HUES64 (cell line): ENCODE data around the gene PHACTR1.
"Not testable (repeated sequence)": the region's sequence is repeated elsewhere in the genome, so short reads cannot be mapped to it uniquely, and the experiment has no call there.

Source experiments
- H3K27ac ChIP-seq: 2 replicates; pipeline ENCODE4 v1.7.0; 2013; ENCODE audit warnings: low read depth, low read length, inconsistent platforms
- H3K27me3 ChIP-seq: 2 replicates; pipeline ENCODE4 v1.6.1; 2013; ENCODE audit warnings: mild to moderate bottlenecking, low read length; ENCODE audit not compliant: insufficient read depth
- H3K36me3 ChIP-seq: 2 replicates; pipeline ENCODE4 v1.6.1; 2013; ENCODE audit warnings: mild to moderate bottlenecking, low read length; ENCODE audit not compliant: insufficient read depth
- H3K4me1 ChIP-seq: 2 replicates; pipeline ENCODE4 v1.6.1; 2013; ENCODE audit warnings: mild to moderate bottlenecking, low read length, moderate library complexity; ENCODE audit not compliant: insufficient read depth
- H3K4me3 ChIP-seq: 2 replicates; pipeline ENCODE4 v1.5.1; 2013; ENCODE audit warnings: mild to moderate bottlenecking, low read length, moderate library complexity
- H3K9ac ChIP-seq: 2 replicates; pipeline ENCODE4 v1.6.1; 2013; ENCODE audit warnings: mild to moderate bottlenecking, low read depth, low read length
- H3K9me3 ChIP-seq: 2 replicates; pipeline ENCODE4 v1.6.1; 2013; ENCODE audit warnings: low read depth, low read length; ENCODE audit not compliant: insufficient read depth
- WGBS: fragments of 150-250, 120-280 bp; methylation state at CpG from one replicate; pipeline ENCODE4 v1.1.7; 2013; ENCODE audit warnings: missing lambda C conversion rate; 5-methylcytosine and 5-hydroxymethylcytosine counted together

The PHACTR1 gene

GRCh38 chr6:12929678-12930077, 213.1 kb downstream of the PHACTR1 start:
- H3K27me3 ChIP-seq, result no peaks in the 10 kb centered on the region
- H3K4me3 ChIP-seq, result no peak overlapping the region
- H3K4me1 ChIP-seq, result peaks cover 15% of the 10 kb centered on the region; the same call in 1 of the 2 replicates
- no peak overlapping the region for H3K27ac ChIP-seq
- no peaks in the 10 kb centered on the region for H3K9me3 ChIP-seq
- H3K36me3 ChIP-seq, result no peaks in the 10 kb centered on the region
- 93% methylated on average over 2 of the region's 2 CpGs for WGBS
- no peak overlapping the region for H3K9ac ChIP-seq

DNA sequence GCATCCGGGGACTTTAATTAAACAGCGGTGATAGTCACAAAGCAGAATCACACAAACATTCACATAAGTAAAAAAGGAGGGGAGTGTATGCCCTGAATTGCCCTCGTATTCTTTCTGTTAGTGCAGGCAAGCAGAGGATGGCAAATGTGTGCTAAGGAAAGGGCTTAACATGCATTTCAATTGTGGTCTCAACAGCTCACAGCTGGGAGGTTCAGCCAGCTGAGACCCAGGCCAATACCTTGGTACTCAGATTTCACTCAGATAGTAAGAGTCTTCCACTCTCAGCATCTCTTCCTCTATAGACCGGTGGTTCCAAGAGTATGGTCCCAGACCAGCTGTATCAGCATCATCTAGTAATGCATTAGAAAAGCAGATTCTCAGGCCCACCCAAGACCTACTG, 215.1 kb downstream of the PHACTR1 start:
- Histone ChIP-seq H3K27ac (no peak overlapping the region), H3K4me1 (peaks cover 15% of the 10 kb centered on the region; the same call in 1 of the 2 replicates), H3K4me3 (no peak overlapping the region), H3K36me3 (no peaks in the 10 kb centered on the region), H3K27me3 (no peaks in the 10 kb centered on the region), H3K9me3 (no peaks in the 10 kb centered on the region), H3K9ac (no peak overlapping the region)
- 67% methylated on average over 2 of the region's 4 CpGs for WGBS

GRCh38 chr6:12935637-12936036, 219.1 kb downstream of the PHACTR1 start:
- Histone ChIP-seq H3K27me3 (no peaks in the 10 kb centered on the region), H3K9ac (no peak overlapping the region), H3K9me3 (no peaks in the 10 kb centered on the region), H3K4me3 (no peak overlapping the region), H3K27ac (no peak overlapping the region), H3K36me3 (no peaks in the 10 kb centered on the region), H3K4me1 (peaks cover 8% of the 10 kb centered on the region; the same call in 1 of the 2 replicates)
- WGBS, result 91% methylated on average over 2 of the region's 2 CpGs

GRCh38 chr6:12937971-12938370, 221.4 kb downstream of the PHACTR1 start:
- no peak overlapping the region for H3K27ac ChIP-seq
- H3K9me3 ChIP-seq, result no peaks in the 10 kb centered on the region
- no peaks in the 10 kb centered on the region for H3K4me1 ChIP-seq
- no peaks in the 10 kb centered on the region for H3K27me3 ChIP-seq
- no peaks in the 10 kb centered on the region for H3K36me3 ChIP-seq
- no peak overlapping the region for H3K4me3 ChIP-seq
- H3K9ac ChIP-seq, result no peak overlapping the region
- 96% methylated on average over 3 of the region's 4 CpGs for WGBS

DNA sequence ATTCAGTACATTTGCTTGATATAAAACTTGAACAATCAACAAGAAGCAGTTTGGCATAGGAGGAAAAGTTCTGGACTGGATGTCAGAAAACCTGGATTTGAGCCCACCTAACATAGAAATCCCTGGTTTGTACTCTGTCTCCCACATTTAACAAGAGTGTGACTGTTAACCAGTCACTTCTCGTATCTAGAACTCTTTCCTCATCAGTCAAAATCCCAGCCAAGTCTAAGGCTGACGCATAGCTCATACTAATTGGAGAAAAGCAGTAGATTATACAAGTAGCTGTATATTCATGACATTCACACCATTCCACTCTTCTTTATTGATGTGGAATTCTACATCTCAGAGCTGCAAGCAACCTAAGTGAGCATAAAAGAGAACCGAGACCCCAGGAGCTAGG, 222.7 kb downstream of the PHACTR1 start:
- Histone ChIP-seq H3K4me3 (no peak overlapping the region), H3K9ac (no peak overlapping the region), H3K4me1 (no peaks in the 10 kb centered on the region), H3K27me3 (no peaks in the 10 kb centered on the region), H3K27ac (no peak overlapping the region), H3K9me3 (no peaks in the 10 kb centered on the region), H3K36me3 (no peaks in the 10 kb centered on the region)
- WGBS, result 91% methylated on average over 3 of the region's 3 CpGs

- no peaks in the 10 kb centered on the region for H3K27me3 ChIP-seq
- no peaks in the 10 kb centered on the region for H3K36me3 ChIP-seq
- no peaks in the 10 kb centered on the region for H3K9me3 ChIP-seq
- no peaks in the 10 kb centered on the region for H3K4me1 ChIP-seq
- no peak overlapping the region for H3K9ac ChIP-seq
- H3K27ac ChIP-seq, result no peak overlapping the region
- H3K4me3 ChIP-seq, result no peak overlapping the region
- 83% methylated on average over 8 of the region's 8 CpGs for WGBS
These were observed 224.9 kb downstream of the PHACTR1 start for GRCh38 chr6:12941422-12941821.

GRCh38 chr6:12943549-12943948, 227.0 kb downstream of the PHACTR1 start:
- no peaks in the 10 kb centered on the region for H3K36me3 ChIP-seq
- 94% methylated on average over 2 of the region's 2 CpGs for WGBS
- no peak overlapping the region for H3K9ac ChIP-seq
- H3K4me1 ChIP-seq, result no peaks in the 10 kb centered on the region
- no peak overlapping the region for H3K4me3 ChIP-seq
- no peaks in the 10 kb centered on the region for H3K27me3 ChIP-seq
- H3K27ac ChIP-seq, result no peak overlapping the region
- H3K9me3 ChIP-seq, result no peaks in the 10 kb centered on the region

DNA sequence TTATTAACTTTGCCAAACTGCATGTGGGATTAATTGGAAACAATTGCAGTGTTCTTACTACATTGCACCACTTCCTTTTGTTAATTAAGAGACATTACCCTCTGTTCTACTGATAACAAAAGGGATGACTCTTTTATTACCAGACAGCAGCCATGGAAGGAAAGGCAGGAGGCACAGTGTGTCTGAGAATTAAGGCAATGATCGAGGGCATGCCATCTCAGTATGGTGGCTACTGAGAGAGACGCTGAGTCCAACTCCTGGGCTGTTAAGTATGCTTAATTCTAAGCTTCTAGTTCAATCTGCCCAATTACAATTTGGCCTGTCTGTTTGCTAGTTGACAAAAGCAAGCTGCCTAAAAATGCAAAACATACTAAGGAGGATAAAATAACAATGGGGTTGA, 227.4 kb downstream of the PHACTR1 start:
- Histone ChIP-seq H3K9me3 (no peaks in the 10 kb centered on the region), H3K4me3 (no peak overlapping the region), H3K27ac (no peak overlapping the region), H3K27me3 (no peaks in the 10 kb centered on the region), H3K36me3 (no peaks in the 10 kb centered on the region), H3K9ac (no peak overlapping the region), H3K4me1 (no peaks in the 10 kb centered on the region)
- 81% methylated on average over 2 of the region's 2 CpGs for WGBS

DNA sequence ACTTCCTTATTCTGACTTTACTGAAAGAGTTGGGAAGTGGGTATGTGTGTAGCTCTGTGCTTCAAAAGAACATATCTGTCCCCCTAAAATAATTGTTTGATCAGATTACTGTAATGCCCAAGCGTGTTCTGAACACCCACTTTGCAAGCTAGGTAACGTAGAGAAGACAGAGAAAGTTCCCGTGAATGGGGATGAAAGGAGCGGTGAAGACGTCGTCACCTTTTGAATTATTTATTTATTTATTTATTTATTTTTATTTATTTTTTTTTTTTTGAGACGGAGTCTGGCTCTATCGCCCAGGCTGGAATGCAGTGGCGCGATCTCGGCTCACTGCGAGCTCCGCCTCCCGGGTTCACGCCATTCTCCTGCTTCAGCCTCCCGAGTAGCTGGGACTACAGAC, 228.0 kb downstream of the PHACTR1 start:
- H3K9ac ChIP-seq, H3K27ac ChIP-seq, H3K4me3 ChIP-seq, H3K4me1 ChIP-seq, H3K27me3 ChIP-seq, H3K36me3 ChIP-seq, H3K9me3 ChIP-seq: not testable (repeated sequence)
- 92% methylated on average over 12 of the region's 16 CpGs for WGBS

- WGBS, result 95% methylated on average over 3 of the region's 4 CpGs
These were observed 230.7 kb downstream of the PHACTR1 start for GRCh38 chr6:12947151-12947871.

DNA sequence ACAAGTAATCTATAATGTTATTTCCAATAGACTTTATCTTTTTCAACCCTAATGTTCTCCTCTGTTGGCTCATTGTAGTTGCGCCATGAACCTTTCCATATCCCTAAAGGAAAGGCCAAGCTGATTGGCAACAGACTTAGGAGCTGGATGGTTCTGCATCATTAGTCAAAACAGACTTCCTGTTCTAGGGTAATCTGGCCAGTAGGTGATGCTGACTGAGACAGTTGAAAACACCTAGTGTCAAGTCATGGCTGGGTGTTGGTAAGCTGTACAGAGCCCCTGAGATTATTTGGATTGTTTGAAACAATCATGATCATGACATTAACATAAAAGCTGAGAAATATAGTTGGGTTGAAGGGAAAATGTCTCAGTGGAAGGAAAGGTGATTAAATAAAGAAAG, 231.4 kb downstream of the PHACTR1 start:
- no peaks in the 10 kb centered on the region for H3K27me3 ChIP-seq
- H3K27ac ChIP-seq, result no peak overlapping the region
- WGBS, result 100% methylated on average over 1 of the region's 1 CpG
- H3K9ac ChIP-seq, result no peak overlapping the region
- H3K4me1 ChIP-seq, result no peaks in the 10 kb centered on the region
- no peaks in the 10 kb centered on the region for H3K9me3 ChIP-seq
- H3K4me3 ChIP-seq, result no peak overlapping the region
- no peaks in the 10 kb centered on the region for H3K36me3 ChIP-seq

More at GRCh38 chr6:12947151-12947871, 230.7 kb downstream of the PHACTR1 start:
- Histone ChIP-seq H3K4me3 (no peak overlapping the region), H3K4me1 (no peaks in the 10 kb centered on the region), H3K9ac (no peak overlapping the region), H3K27ac (no peak overlapping the region), H3K27me3 (no peaks in the 10 kb centered on the region), H3K9me3 (no peaks in the 10 kb centered on the region), H3K36me3 (no peaks in the 10 kb centered on the region)

- 96% methylated on average over 5 of the region's 5 CpGs for WGBS
- peaks cover 13% of the 10 kb centered on the region for H3K27me3 ChIP-seq
- H3K9me3 ChIP-seq, result no peaks in the 10 kb centered on the region
These were observed 234.4 kb downstream of the PHACTR1 start for GRCh38 chr6:12950976-12951375.

More at GRCh38 chr6:12950976-12951375, 234.4 kb downstream of the PHACTR1 start:
- Histone ChIP-seq H3K27ac (no peak overlapping the region), H3K9ac (no peak overlapping the region), H3K36me3 (no peaks in the 10 kb centered on the region), H3K4me3 (no peak overlapping the region), H3K4me1 (peaks cover 12% of the 10 kb centered on the region)
